Stimulated activated CD4-positive, alpha-beta T cell treated with anti-CD3 and anti-CD28 coated beads, Interleukin-4, amount 100 ng/mL, for 4 hours (primary cell): Measurements from ENCODE around the gene CNPY4.

Experiments used
- DNase-seq, 2 experiments: peaks; one replicate each; pipeline ENCODE4 v3.0.0-alpha.2; 2020

The CNPY4 gene

DNA sequence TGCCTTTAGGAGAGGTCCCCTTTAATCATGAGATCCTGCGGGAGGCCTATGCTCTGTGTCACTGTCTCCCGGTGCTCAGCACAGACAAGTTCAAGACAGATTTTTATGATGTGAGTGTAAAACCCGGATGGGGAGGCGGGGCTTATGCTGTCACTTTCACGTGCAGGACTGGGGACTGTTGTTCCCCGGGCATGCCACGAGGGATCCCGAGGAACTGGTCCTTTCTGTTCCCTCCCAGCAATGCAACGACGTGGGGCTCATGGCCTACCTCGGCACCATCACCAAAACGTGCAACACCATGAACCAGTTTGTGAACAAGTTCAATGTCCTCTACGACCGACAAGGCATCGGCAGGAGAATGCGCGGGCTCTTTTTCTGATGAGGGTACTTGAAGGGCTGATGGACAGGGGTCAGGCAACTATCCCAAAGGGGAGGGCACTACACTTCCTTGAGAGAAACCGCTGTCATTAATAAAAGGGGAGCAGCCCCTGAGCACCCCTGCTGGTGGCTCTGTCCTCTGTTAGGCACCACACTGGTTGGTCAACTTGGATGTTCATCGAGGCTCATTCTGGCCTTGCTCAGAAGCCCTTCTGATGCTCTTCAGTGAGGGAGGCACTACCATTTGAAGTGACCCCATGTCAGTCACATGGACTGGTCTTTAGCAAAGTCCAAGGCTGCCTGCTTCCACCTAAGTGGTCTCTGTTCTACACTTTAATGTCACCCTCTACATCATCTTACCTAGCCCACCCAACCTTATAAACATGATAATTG is 27.8 kb upstream of the CNPY4 start:
- no peak for DNase-seq

DNA sequence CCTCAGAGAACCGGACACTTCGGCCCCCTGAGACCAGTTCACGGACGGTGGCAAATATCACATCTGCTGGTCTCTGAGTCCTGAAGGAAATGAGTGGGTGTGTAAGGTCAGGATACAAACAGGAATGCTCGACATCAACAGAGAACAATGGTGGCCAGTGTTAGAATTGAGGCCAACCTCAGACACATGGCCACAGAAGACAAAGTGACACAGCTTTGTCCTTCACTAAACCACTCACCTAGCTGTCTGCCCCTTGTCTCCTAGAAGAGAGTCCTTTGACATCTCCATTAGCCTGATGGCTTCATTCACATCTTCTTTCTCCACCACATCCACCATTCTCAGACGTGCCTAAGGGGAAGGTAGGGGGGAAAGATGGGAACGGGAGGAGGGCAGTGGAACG is 26.4 kb upstream of the CNPY4 start:
- DNase-seq, result no peak

DNA sequence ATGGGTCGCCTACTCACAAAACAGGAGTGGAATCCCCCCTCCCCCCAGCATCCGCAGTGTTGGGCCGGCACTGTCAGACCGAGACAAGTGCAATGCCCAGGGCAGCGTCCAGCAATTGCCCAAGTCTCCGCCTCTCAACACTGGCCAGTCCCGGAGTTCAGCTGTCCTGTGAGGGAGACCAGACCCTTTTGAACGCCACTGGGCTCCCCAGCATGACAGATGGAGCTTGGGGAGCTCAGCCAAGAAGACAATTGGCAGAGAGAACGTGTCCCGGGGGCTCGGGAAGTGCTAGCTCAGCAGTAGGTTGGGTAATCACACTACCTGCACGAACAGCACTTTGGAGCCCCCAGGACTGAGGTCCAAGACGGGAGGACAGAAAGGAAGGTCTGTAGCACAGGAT is 25.9 kb upstream of the CNPY4 start:
- DNase-seq, result no peak

DNA sequence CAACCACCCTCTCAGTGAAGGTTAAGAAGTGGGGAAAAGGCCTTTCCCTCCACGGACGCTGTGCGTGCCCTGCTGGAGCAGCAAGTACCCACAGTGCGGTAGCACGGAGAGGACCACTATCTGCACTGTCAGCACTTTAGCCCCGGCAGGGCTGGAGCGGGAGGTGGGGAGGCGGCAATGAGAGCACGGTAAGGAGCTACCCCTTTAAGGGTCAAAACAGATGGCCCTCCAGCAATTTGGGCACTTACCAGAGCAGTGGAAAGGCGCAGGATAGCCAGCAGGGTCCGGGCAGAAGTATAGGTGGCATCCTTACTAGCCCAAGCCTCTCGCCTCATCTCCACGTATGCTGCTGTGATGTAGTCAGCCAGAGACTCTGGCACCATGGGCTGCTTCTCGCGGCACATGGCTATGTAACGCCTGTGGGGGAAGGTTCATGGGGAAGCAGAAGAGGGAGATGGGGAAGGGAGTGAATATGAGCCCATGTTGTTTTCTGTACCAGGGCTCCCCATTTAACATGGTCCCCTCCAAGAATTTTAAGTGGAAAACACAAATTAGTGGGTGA is 25.4 kb upstream of the CNPY4 start:
- no peak for DNase-seq

DNA sequence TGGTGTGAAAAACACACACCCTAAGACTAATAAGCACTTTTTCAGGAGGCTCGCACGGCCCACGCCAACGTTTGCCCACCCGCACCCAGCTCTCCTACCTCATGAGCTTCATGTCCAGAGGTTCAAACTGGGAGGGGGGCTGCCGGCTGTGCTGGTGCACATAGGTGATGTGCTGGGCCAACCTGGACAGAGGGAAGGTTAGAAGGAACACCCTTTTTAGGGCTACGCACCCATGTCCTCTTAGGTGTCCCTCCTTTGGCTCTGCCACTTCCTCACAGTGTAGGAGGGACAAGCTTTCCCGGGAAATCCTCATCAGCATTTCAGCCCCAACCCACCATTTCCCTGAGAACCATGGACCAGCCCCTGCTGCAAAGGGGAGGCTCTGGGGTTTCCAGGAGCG is 24.1 kb upstream of the CNPY4 start:
- DNase-seq, result no peak

DNA sequence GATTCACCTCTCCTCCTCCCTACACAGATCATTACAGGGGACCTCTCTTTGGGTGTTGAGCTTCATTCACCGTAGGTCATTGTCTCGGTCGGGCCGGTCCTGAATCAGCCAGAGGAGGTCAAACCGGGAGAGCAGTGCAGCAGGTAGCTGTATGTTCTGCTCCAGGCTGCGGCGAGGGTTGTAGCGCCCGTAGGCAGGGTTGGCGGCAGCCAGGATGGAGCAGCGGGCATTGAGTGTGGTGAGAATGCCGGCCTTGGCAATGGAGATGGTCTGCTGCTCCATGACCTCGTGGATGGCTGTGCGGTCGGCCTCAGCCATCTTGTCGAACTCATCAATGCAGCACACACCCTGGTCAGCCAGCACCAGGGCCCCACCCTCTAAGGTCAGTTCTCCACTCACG is 23.7 kb upstream of the CNPY4 start:
- DNase-seq, result no peak

DNA sequence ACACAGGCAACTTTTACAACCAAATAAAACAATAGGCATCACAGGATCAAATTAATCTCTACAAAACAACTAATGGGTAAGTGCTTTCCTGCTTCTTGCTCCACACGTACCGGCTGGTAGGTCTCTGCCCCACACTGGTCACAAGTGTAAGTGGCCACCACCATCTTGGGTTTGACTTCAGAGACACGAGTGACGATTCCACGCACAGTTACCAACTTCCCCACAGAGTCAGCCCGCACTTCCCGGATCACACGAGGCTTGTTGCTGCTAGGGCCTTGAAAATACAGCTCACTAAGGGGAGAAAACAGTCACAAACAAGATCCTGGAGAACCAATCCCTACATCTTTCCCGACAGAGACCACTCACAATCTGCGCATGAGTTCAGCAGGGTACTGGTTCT is 20.5 kb upstream of the CNPY4 start:
- no peak for DNase-seq

DNA sequence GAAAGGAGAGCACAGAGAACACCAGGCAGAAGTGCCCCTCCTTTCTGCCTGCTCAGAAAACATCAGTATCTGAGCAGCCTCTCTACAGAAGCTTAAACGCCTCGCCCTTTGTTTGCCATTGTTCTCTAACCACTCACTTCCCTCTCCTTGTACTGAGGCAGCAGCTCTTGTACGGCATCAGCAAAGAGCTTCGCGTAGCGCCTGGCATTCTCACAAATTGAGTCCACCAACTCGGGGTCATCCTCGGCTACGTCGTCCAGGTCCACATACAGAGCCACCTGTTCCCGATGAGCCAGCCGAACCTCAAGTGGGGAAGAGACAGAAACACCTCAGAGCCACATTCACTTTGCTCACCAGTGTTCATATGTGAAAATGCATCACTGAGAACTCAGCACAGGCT is 20.0 kb upstream of the CNPY4 start:
- DNase-seq, result no peak

DNA sequence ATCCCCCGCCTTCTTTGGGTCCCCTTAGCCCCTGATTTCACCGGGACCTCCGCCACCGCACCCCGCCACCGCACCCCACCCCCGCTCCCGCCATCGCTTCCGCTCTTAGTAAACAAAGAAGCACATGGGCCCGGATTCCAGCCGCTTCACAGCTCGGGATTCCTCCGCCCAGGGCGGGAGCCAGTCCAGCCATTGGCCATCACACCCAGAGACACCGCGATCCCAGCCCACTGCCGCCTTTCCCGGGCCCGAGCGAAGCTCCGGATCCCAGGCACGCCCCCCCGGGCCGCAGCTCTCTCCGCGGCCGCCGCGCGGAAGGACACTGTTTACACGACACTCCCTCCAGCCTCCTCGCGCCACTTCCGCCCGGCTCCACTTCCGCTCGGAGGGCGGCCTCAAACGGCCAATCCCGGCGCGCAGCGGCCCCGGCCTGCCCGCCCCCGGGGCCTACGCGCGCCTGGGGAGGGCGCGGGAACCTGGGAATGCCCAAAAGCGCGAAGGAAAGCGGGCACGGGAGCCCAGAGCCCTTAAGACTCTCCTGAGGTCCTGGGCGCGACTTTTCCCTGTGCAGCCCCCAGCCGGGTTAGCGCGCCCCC is 18.9 kb upstream of the CNPY4 start:
- peak; percentile 82 to 83 for DNase-seq

DNA sequence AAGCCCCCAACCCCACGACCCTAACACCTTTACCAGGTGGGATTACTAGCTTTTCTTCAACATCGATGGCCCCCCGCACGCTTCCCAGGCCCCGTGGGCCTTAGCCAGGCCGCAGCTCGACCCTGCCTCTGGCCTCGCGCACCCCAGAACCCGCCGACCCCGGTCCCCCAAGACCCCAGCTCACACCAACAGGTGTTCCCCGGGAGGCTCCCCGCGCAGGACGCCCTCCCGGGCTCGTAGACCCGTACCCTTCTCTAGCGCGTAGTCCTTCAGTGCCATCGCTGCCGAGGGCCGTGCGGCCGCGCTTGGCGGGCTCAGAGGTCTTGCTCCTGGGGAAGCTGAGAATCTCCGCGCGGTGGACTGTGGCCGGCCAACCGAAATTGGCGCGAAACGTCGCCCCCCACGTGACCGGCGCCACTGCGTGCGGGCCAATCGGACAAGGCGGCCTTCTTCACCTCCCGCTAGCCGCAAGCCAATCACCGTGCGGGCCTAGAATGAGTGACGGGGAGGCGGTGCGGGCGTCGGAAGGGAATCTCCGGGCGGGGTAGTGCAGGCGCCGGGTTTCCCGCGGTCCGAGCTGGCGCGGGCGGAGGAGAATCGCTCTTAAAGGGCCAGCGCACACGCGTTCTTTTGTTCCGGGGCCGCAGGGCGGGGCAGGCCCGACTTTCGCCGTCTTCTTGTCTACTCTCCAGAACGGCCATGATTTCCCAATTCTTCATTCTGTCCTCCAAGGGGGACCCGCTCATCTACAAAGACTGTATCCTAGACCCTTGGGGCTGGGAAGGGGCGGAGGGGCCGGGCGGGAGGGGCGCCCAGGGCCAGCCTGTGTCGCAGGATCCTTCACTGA is 18.2 kb upstream of the CNPY4 start, which contains the start of the genes AP4M1 and MCM7:
Gene AP4M1, plus strand, starts transcription at position 628 of the 847 bp plus-strand sequence. Its CDS starts 72 bp downstream, at position 700.
Gene MCM7, minus strand, starts transcription at position 382 of the 847 bp plus-strand sequence. Its CDS starts 103 bp downstream, at position 279.
- DNase-seq, result peak; percentile 94

DNA sequence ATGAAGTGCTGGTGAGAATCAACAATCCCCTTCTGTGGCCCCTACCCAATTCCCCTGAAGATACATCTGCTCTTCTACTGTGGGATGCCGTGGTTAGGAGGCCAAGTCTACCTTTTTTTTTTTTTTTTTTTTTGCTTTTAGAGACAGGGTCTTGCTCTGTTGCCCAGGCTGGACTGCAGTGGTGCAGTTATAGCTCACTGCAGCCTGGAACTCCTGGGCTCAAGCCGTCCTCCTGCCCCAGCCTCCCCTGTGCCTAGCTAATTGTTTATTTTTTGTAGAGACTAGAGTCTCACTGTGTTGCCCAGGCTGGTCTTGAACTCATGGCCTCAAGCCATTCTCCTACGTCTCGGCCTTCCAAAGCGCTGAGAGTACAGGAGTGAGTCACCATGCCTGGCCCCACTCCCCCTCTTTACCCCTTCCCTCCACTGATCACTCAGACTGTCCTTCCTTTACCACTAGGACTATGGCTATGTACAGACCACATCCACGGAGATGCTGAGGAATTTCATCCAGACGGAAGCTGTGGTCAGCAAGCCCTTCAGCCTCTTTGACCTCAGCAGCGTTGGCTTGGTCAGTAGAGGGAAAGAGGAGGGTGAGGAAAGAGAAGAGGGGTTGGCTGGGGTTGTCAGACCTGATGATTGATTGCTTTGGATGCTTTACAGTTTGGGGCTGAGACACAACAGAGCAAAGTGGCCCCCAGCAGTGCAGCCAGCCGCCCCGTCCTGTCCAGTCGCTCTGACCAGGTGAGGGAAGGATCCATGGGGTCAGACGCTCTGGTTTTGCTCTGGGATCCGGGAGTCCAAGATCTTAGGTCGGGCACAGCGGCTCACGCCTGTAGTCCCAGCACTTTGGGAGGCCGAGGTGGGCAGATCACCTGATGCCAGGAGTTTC is 16.2 kb upstream of the CNPY4 start:
- no peak for DNase-seq

DNA sequence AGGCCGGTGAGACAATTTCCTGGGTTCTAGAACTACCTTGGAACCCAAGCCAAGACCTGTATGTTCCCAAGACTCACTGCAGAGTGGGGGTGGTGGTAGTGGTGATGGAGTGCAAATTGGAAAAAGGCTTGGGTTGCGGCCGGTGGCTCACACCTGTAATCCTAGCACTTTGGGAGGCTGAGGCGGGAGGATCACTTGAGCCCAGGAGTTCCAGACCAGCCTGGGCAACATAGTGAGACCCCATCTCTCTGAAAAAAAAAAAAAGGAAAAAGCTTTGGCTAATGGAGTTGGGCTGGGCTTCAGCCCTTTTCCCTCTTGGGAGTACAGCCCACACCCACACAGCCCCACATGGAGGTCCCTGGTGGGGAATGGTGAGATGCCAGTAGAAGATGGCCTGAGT is 13.9 kb upstream of the CNPY4 start:
- DNase-seq, result no peak

DNA sequence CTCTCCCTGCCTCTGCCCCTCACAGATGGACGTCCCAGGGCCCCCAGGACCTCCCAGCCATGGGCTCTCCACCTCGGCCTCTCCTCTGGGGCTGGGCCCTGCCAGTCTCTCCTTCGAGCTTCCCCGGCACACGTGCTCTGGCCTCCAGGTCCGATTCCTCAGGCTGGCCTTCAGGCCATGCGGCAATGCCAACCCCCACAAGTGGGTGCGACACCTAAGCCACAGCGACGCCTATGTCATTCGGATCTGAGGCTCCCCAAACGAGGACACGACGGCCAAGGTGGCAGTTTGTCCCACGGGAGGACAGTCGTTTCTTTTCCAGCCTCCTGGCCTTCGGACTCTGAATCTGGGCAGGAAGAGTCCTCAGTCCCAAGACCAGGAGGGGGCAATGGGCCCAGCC is 12.8 kb upstream of the CNPY4 start:
- DNase-seq, result no peak

DNA sequence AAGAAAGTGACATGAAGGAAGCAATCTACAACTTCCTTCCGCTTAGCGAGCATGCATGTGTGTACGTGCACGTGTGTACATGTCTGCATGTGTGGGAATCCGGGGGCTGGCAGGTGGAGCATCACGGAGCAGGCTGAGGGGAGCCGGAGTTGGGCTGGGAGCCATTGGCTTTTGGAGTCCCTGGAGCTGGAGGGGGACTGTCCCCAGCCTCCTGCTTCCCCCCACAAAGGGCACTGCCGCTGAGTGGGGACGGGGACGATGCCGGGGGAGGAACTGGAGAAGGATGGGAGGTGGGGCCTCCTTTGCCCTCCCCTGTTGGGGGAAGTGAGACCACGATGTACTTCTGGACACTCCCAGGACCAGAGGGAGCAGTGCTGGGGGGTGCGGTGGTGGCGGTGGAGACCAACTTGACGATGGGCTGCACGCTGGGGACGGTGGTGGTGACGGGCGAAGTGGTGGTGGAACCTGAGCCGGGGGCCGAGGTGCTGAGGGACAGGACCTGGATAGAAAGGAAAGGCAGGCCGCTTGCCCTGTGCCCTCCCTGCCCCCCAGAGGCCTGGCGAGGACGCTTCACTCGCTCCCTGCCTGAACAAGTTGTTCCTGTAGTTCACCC is 12.2 kb upstream of the CNPY4 start:
- DNase-seq, result no peak

DNA sequence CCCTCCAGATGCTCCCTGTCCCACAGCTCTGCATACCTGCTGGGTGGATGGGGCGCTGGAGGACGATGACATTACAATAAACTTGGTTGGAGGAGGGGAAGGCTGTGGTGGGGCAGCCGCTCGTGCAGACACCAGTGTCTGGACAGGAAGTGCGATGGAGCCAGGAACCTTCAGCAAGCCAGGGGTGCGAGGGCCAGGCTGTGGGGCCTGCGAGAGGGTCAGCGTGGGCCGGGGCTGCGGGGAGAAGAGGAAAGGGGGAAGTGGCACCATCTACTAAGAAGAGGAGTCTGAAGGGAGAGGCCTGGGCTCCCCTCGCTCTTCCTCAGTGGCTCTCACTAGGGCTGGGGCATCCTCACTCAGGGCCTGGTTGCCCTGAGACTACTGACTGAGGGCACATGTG is 11.5 kb upstream of the CNPY4 start:
- no peak for DNase-seq

DNA sequence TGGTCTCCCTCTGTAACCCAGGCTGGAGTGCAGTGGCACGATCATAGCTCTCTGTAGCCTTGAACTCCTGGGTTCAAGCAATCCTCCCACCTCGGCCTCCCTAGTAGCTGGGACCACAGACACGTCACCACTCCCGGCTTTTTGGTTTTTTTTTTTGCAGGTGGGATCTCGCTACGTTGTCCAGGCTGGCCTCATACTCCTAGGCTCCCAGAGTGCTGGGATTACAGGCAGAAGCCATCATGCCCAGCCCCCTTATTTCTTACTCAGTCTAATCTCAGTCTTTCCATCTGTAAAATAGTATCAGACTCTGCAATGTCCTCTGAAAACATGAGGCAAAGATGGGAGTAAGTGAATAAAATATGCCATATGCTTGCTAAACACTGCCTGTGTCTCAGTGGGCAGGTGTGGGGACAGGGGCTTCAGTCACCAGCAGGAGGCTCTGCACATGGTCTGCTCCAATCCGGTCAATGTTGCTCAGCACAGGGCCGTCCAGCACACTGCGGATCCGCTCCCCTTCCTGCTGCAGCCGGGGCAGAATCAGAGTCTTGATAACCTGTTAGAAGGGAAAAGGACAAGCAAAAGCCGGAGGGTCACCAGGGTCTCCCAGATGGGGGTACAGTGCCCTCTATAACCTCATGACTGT is 9.8 kb upstream of the CNPY4 start:
- no peak for DNase-seq

DNA sequence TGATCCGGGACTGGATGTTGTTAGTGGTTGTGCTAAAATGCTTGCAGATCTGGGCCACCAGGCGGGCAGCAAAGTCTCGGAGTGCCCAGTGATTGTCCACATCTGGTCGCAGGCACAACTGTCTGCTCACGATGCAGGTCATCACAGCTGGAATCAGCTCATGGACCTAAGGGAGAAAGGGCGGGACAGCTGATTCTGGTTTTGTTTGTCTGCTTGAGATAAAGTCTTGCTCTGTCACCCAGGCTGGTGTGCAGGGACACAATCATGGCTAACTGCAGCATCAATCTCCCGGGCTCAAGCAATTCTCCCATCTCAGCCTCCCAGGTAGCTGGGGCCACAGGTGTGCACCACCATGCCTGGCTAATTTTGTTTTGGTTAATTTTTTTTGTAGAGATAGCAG is 8.3 kb upstream of the CNPY4 start:
- DNase-seq, result no peak

DNA sequence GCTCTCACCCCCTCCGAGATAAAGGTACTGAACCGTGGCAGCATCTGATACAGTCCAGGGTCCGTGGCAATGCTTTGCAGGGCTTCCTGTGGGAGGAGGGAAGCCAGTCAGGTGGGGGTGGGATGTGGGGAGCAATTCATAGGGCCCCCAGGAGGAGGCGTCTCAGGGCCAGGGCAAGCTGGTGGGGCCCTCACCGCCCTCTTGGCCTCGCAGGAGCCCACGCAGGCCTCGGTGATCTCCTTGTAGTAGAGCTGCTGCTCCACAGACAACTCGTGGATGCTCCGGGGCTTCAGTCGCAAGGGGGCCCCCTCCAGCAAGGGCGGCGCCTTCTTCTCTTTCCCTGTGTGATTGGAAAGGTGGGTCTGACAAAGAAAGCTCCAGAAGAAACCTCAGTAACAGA is 7.5 kb upstream of the CNPY4 start:
- DNase-seq, result no peak

DNA sequence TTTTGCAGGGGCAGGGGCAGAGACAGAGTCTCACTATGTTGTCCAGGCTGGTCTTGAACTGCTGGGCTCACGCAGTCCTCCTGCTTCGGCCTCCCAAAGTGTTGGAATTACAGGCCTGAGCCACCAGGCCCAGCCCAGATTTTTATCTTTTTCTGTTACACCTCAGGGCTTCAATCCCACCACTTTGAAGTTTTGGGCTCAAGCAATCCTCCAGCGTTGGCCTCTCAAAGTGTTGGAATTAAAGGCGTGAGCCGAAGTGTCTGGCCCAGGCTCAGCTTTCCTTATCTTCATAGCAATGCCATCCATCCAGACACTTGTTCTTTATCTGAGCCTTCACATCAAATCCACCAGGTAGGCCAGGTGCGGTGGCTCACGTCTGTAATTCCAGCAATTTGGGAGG is 4.4 kb upstream of the CNPY4 start:
- no peak for DNase-seq

DNA sequence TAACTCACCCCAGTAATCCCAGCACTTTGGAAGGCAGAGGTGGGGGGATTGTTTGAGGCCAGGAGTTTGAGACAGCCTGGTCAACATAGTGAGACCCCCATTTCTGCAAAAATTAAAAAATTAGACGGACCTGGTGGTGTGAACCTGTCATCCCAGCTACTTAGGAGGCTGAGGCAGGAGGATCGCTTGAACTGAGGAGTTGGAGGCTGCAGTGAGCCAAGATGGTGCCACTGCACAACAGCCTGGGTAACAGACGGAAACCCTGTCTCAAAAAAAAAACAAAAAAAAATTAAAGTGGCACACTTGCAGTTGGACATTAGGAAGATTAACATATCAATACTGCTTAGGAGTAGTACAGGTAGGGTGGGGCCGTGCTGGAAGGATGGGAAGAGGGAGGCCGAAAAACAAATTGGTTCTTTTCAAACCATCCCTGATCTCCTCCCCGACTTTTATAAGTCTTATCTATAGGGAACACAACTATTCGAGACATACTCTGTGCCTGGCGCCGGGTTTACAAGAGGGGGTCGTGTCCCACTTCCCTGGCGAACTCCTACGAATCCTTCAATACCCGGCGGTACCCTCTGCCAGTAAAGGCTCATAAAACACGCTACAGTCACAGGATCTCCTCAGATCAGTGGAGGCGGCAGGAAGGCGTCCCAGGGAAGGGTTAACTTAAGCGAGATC is 904 bp upstream of the CNPY4 start:
- no peak for DNase-seq
